ENCODE data around the gene MED12. TPM values are rescaled to one million over a fixed set of nuclear protein-coding genes. Genes with fewer than 3 reads are reported as not detected.

Gene MED12
- total RNA-seq, 1 donor from 2014 or later: 11.4 TPM

DNA sequence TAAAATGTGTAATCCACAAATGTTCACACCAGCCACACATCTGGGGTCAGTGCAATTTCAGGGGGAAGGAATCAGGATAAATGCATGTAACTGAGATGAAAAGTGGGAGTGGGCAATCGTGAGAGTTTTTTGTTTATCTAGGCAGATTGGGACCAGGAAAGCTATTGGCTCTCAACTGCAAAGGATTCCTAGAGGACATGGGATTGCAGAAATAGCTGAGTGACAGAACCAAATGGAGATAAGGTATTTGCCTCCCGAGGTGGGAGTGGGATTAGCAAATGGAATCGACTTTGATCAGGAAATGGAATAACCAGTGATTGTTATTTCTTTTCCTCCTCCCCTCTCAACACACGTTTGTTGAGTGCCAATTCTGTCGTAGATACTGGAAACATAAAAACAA is 65.7 kb downstream of the MED12 start:
- no peak for FAIRE-seq
- no peak for DNase-seq (ENCODE audit: low spot score in 2 of 2)

DNA sequence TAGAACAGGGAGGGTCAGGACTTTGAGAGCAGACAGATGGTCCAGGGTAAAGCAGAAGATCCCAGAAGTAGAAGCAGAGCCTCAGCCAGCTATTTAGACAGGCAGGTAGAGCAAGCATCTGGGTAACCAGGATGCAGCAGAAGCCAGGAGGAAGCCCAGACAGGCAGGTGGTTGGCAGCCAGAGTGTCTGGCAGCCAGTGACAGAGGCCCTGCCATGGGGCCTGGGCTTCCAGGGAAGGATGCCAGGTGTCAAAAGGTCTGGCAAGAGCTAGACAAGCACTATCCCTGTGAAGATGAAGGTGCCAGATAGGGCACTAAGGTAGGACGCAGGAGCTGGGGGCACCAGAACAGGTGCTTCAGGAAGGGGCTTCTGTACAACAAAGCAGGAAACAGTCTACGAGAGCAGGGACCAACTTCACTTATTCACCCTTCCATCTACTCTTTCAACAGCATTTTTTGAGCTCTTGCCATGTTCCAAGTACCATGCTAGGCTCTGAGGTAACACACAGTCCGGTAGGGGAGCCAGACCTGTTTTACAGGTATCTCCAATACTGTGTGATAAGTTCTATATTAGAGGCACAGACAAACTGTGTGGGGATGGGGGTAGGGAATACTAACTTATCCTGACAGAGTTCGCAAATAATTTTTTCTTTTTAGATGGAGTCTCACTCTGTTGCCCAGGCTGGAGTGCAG is 66.6 kb downstream of the MED12 start:
- no peak for FAIRE-seq

DNA sequence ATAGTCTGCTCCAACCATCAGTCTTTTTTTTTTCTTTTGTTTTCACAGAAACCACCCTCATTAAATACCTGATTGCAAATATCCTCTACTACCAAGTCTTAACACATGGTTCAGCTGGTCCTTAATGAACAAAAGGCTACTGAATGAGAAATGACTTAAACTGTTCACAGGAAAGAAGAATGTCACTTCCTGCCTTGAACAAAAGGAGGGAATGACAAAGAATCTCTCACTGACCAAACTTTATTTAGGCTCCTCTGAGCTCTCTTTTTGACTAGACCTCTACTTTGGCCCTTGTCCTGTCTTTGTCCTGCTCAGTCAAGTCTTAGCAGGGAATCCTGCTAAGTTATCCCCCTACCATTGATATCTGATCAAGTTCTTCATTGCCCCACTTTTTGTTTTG is 72.9 kb downstream of the MED12 start:
- FAIRE-seq (no peak), DNase-seq (ENCODE audit: low spot score in 2 of 2) (no peak)

More for the DNA sequence above, 66.6 kb downstream of the MED12 start:
- DNase-seq (ENCODE audit: low spot score in 2 of 2): no peak

Small RNA genes lying within 50 kb of the gene (small RNA-seq; reads per million reads assigned to genes)
- not detected for gene CXorf65

Other genes starting within 250 kb of the MED12 start
- not detected for gene TEX11, start 209.9 kb upstream of the MED12 start, total RNA-seq
- 1.2 TPM for gene SLC7A3, start 187.5 kb upstream of the MED12 start, total RNA-seq
- 62.8 TPM for gene SNX12, start 50.3 kb upstream of the MED12 start, total RNA-seq
- 3.7 TPM for gene FOXO4, start 22.7 kb upstream of the MED12 start, total RNA-seq
- not detected for gene CXorf65, start 11.9 kb upstream of the MED12 start, total RNA-seq
- not detected for gene IL2RG, start 7.0 kb upstream of the MED12 start, total RNA-seq
- gene NLGN3, start 26.2 kb downstream of the MED12 start, total RNA-seq: 15.1 TPM
- not detected for gene GJB1, start 104.6 kb downstream of the MED12 start, total RNA-seq
- gene ZMYM3, start 135.5 kb downstream of the MED12 start, total RNA-seq: 19.6 TPM
- gene NONO, start 165.0 kb downstream of the MED12 start, total RNA-seq: 402 TPM
- 0.41 TPM for gene ITGB1BP2, start 183.2 kb downstream of the MED12 start, total RNA-seq
- 46.9 TPM for gene TAF1, start 247.8 kb downstream of the MED12 start, total RNA-seq